Measurements from ENCODE around the gene CHD5. TPM values are rescaled to one million over a fixed set of nuclear protein-coding genes. Genes with fewer than 3 reads are reported as not detected.

The CHD5 gene
- polyA plus RNA-seq, 3 donors: 0.07 TPM; not detected in 2

- no peak overlapping the region for H2AFZ ChIP-seq (ENCODE audit: insufficient read depth, low read depth, low read length, poor library complexity, severe bottlenecking)
- peaks cover 10% of the 10 kb centered on the region for H3K79me2 ChIP-seq (ENCODE audit: insufficient read depth, low read length)
- Mint-ChIP-seq H3K4me3 (no peak overlapping the region), H3K9me3 (peaks cover 0 to 2% (median 0%) of the 10 kb centered on the region in 7 donors), H3K4me1 (no peaks in the 10 kb centered on the region), H3K27me3 (ENCODE audit: low read depth in 3 of 3) (peaks cover 0 to 3% (median 0%) of the 10 kb centered on the region in 3 donors), H3K27ac (no peak overlapping the region), H3K36me3 (peaks cover 86 to 99% of the 10 kb centered on the region in 2 donors)
- no peak for TF ChIP-seq CTCF (IDR thresholded peaks at IDR 0.05)
- peaks cover 93 to 100% of the 10 kb centered on the region in 2 donors for H3K36me3 ChIP-seq (replicated peaks in 1 of 2; ENCODE audit: control insufficient read depth in 1 of 2, insufficient read depth in 2 of 2, low read length in 2 of 2)
- WGBS (ENCODE audit: insufficient coverage): 100% methylated on average over 1 of the region's 12 CpGs
- no peaks in the 10 kb centered on the region for H3K9me3 ChIP-seq (replicated peaks in 1 of 2; ENCODE audit: control insufficient read depth in 1 of 2, insufficient read depth in 1 of 2, low read length in 2 of 2)
- no peak overlapping the region for H3K4me2 ChIP-seq (replicated peaks; ENCODE audit: extremely low read depth, low read length, poor library complexity, severe bottlenecking)
- H3K4me3 ChIP-seq (replicated peaks in 1 of 3; ENCODE audit: low read depth in 2 of 3, low read length in 3 of 3): no peak overlapping the region
- peaks cover 90% of the 10 kb centered on the region for H4K20me1 ChIP-seq (ENCODE audit: insufficient read depth, low read length)
- no peak overlapping the region for H3K27ac ChIP-seq (ENCODE audit: low read depth in 1 of 2, low read length in 2 of 2)
- intact Hi-C loops (cut with micrococcal nuclease): no loop called here
- no peaks in the 10 kb centered on the region for H3K27me3 ChIP-seq (ENCODE audit: control insufficient read depth in 2 of 2, insufficient read depth in 2 of 2, low read length in 2 of 2)
- no peak overlapping the region for H3K9ac ChIP-seq (ENCODE audit: insufficient read depth, low read length, poor library complexity, severe bottlenecking)
- DNase-seq: no peak
- H3K4me1 ChIP-seq (ENCODE audit: control insufficient read depth in 1 of 2, insufficient read depth in 2 of 2, low read length in 2 of 2): no peaks in the 10 kb centered on the region
These were observed 99.7 kb downstream of the CHD5 start for GRCh38 chr1:6080469-6080868.

GRCh38 chr1:6077919-6078318 is 102.2 kb downstream of the CHD5 start:
- Mint-ChIP-seq H3K27me3 (ENCODE audit: low read depth in 3 of 3) (peaks cover 0 to 3% (median 0%) of the 10 kb centered on the region in 3 donors), H3K27ac (peak overlapping the region in 2 of 7 donors; percentile 43 to 76), H3K36me3 (peaks cover 91 to 99% of the 10 kb centered on the region in 2 donors), H3K9me3 (peaks cover 0 to 2% (median 0%) of the 10 kb centered on the region in 7 donors), H3K4me1 (no peaks in the 10 kb centered on the region), H3K4me3 (no peak overlapping the region)
- peaks cover 94 to 99% of the 10 kb centered on the region in 2 donors for H3K36me3 ChIP-seq (replicated peaks in 1 of 2; ENCODE audit: control insufficient read depth in 1 of 2, insufficient read depth in 2 of 2, low read length in 2 of 2)
- H3K4me1 ChIP-seq (ENCODE audit: control insufficient read depth in 1 of 2, insufficient read depth in 2 of 2, low read length in 2 of 2): no peaks in the 10 kb centered on the region
- no peak for DNase-seq
- H3K9ac ChIP-seq (ENCODE audit: insufficient read depth, low read length, poor library complexity, severe bottlenecking): no peak overlapping the region
- no peak overlapping the region for H3K4me2 ChIP-seq (replicated peaks; ENCODE audit: extremely low read depth, low read length, poor library complexity, severe bottlenecking)
- TF ChIP-seq CTCF (IDR thresholded peaks at IDR 0.05): no peak
- intact Hi-C loops (cut with micrococcal nuclease): no loop called here
- peaks cover 99% of the 10 kb centered on the region for H4K20me1 ChIP-seq (ENCODE audit: insufficient read depth, low read length)
- no peak overlapping the region for H3K27ac ChIP-seq (ENCODE audit: low read depth in 1 of 2, low read length in 2 of 2)
- H3K9me3 ChIP-seq (replicated peaks in 1 of 2; ENCODE audit: control insufficient read depth in 1 of 2, insufficient read depth in 1 of 2, low read length in 2 of 2): no peaks in the 10 kb centered on the region
- no peak overlapping the region for H3K4me3 ChIP-seq (replicated peaks in 1 of 3; ENCODE audit: low read depth in 2 of 3, low read length in 3 of 3)
- H3K27me3 ChIP-seq (ENCODE audit: control insufficient read depth in 2 of 2, insufficient read depth in 2 of 2, low read length in 2 of 2): no peaks in the 10 kb centered on the region
- H3K79me2 ChIP-seq (ENCODE audit: insufficient read depth, low read length): peaks cover 21% of the 10 kb centered on the region
- WGBS (ENCODE audit: insufficient coverage): 95% methylated on average over 16 of the region's 16 CpGs
- H2AFZ ChIP-seq (ENCODE audit: insufficient read depth, low read depth, low read length, poor library complexity, severe bottlenecking): no peak overlapping the region

Data from CD14-positive monocyte (primary cell).